T-helper 1 cell (primary cell): ENCODE data around the gene RBBP8.

Source experiments
- DNase-seq, 5 donors: peaks; one replicate each; pipeline ENCODE4 v3.0.0-alpha.2; 2012 to 2020

The RBBP8 gene

DNA sequence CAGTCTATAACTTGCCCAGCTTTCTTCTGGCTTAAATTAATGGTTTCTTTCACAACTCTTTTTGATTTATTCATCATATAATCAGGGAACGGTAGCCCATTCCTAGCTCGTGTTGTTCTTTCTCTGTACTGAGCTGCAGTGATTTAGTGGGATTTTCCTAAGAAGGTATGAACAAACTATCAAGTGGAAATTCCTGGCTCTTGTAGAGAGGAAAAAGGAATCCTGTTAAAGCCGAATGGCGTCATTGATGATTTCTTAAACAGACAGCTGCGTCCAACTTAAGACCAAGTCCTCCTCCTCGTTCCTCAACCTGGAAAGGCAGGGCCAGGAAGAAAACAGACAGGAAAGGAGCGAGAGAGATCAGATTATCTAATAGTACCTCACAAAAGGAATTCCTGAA, 132.9 kb downstream of the RBBP8 start:
- no peak for DNase-seq

DNA sequence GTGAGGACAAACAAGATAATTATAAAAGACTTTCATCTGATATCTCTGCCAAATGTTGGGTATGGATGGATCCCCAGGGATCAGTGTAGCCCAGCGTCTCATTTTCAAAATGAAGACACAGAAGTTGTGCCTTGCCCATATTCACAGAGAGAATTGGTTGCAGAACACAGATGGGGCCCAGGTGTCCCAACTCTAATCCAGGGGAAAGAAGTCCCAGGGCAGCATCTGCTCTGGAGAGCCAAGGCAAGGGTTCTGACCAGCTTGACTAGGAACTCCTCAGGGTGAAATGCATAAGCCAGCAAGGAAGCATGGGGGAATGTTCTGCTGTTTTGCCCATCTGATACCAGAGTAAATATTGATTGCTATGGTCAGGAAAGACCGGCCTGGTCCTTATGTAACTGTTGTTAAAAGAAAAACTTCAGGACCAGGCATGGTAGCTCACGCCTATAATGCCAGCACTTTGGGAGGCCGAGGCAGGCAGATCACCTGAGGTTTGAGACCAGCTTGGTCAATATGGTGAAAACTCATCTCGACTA, 133.4 kb downstream of the RBBP8 start:
- DNase-seq, result no peak

DNA sequence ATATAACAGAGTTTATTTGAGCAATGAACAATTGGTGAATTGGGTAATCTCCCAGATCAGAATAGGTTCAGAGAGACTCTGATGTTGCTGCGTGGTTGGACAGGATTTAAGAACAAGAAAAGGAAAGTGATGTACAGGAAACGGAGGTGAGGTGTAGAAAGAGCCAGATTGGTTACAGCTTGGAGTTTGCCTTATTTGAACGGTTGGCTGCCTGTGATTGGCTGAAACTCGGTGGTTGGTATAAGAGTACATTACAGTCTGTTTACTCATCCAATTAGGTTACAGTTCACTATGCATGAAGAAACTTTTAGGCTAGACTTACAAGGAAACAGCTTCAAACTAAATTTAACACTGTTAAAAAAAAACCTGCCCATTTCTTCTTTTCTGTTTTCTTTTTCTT, 134.1 kb downstream of the RBBP8 start:
- peak in 1 of 5 donors; percentile 44 for DNase-seq

DNA sequence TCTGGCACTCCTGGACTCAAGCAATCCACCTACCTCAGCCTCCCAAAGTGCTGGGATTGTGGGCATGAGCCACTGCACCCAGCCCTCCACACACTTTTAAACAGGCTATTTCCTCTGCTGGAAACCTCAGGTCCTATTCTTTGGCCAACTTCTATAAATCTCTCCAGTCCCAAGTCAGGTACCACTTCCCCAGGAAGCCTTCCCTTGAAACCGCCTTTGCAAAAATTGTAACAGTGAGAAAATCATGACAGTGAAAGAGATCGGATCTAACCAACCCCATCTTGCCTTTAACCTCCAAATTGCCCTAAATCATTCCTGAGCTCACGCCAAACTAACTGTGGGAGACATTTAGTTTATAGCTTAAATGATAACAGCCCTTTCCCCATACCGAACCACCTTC, 134.9 kb downstream of the RBBP8 start:
- no peak for DNase-seq

DNA sequence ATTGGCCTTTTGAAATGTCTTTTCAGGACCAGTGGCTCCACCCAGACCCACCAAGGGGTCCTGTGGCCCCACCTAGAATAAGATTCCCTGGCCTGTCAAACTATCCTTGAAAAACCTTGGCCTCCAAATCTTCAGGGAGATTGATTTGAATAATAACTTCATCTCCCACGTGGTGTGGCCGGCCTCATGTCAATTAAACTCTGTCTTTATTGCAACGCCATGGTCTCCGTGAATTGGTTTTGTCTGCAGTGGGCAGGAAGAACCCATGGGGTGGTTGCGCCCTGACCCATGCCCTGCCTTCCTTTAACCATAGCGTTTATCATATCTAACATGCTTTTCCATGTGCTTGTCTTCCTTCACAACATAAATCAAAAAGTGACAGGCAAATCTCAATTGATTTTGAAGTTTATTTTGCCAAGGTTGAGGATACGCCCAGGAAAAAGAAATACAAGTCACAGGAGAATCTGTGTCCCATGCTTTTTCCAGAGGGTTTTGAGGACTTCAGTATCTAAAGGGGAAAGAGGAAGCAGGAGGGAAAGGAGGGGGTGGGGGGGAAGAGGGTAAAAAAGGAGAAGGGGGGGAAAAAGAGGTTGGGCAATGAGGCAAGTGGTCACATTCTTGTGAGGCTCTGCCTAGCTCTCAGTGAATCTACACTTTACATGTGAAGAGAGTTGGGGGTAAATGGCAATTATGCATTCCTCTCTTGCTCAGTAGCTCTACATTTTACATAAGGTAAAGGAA, 135.6 kb downstream of the RBBP8 start:
- DNase-seq, result no peak

DNA sequence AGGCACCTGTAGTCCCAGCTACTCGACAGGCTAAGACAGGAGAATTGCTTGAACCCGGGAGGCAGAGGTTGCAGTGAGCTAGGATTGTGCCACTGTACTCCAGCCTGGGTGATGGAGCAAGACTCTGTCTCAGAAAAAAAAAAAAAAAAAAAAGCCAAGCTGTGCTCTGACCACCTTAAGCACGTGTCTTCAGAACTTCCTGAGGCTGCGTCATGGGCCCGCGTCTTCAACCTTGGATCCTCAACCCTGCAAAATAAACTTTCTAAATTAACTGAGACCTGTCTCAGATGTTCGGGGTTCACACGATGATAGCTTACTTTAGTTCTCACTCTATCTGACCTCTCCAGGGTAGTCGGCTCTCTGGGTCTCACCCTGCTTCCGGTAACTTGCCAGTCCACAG, 136.4 kb downstream of the RBBP8 start:
- peak in 4 of 5 donors; percentile 12 to 34 (median 20) for DNase-seq

DNA sequence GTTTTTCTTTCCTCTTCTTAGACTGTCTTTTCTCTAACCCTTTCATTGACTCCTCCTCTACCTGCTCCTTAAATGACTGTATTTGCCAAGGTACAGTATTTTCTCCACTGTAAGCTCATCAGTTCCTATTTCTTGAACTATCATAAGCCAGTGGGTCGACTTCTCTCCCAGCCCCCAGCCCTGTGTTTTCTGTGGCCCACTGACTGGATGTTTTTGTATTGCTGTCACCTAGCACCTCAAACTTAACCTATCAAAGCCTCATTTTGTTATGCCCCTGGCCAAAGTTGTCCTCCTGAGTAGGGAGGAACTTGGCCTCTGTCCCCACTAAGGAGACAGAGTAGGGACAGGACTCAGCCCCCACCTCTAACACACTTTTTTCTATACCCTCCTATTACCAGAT, 136.8 kb downstream of the RBBP8 start:
- no peak for DNase-seq

DNA sequence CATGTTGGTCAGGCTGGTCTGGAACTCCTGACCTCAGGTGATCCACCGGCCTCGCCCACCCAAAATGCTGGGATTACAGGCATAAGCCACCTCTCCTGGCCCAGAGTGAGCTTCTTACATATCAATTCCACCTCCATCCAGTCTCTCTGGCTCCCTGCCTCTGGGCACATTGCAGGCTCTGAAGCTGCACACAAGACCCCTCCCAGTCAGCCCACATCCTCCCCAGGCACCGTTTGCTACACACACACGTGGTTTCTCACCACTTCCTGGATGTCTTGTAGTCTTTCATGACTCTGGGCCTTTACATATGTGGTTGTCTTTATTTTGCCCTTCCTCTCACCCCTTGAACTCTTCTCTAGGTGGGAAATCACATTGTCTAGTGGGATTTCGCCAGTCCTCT, 138.2 kb downstream of the RBBP8 start:
- DNase-seq, result peak; percentile 53 to 96 (median 70)

DNA sequence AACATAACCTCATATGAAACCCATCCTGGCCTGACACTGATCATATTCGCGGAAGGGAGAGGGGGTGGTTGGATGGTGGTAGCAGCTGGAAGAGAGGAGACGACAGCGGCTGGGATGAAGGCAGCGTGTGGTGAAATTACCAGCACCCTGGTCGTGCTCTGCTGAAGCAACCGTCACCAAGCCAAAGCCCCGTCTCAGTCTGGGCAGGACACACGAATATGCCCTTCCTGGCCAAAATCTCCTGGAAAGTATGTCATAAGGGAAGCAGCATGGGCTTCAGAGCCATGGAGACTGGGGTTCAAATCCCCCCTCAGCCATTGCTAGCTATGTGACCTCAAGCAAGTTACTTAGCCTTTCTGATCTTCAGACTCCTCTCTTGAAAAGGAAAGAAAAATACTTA, 139.0 kb downstream of the RBBP8 start:
- no peak for DNase-seq

DNA sequence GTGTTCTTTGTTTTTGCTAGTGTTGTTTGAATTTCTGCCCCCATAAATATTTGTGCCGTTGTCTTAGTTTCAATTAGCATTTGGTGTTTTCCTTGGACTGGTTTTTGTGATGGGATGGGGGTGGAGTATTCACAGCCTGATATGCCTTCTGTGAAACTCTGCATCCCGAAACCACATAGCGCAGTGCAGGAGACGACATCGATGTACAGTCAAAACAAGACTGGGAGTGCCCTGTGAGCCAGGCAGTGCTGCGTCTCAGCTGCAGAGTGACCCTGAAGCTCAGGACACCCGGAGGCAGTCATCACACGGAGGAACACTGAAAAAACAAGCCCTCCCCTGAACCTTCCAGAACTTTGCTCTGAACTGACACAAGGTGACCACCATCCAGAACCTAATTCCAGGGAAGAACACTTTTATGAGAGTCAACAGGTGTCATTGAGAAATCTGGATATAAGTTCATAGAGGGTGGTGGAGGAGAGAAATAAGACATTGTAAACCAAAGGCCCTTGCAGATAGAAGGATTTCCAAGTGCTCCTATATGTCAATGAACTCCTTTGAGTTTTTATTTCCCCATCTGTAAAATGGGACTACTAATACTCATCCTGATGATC, 141.0 kb downstream of the RBBP8 start:
- DNase-seq, result no peak
